Measurements from ENCODE around the gene PGS1.

The PGS1 gene

GRCh38 chr17:78345172-78345571 lies 33.3 kb upstream of the PGS1 start:
- no peak overlapping the region for H3K27ac ChIP-seq

DNA sequence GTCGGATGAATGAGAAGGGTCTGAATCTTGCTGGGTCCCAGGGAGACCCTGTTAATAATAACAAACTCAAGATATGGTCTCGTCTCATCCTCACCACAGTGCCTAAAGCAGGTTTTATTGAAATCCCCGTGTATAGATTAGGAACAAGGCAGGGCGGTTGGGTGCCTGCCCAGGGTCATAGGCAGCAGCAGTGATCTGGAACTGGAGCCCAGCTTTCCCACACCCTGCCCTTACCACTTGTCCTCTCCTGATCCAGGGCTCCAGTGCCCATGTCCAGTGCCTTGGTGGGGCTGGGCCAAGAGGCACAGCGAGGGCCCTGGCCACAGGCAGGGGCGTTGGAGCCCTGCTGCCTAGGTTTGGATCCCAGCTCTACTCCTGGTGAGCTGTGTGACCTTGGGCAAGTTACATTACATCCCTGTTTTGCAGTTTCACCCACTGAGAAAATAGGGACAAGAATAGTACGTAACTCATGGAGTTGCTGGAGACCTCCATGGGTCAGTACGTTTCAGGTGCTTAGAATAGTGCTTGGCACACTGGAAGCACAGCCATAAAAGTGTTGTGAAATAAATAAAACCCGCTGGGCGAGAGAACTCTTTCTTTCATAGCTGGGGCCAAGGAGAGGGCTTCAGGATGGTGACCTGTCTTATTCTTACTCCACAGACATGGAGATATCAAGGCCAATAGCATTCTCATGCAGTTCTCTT lies 32.5 kb upstream of the PGS1 start:
- H3K27me3 ChIP-seq, result peaks cover 92% of the 10 kb centered on the region
- H3K36me3 ChIP-seq, result no peaks in the 10 kb centered on the region
- no peaks in the 10 kb centered on the region for H3K9me3 ChIP-seq
- H3K27ac ChIP-seq, result no peak overlapping the region
- TF ChIP-seq, protein P1, sequence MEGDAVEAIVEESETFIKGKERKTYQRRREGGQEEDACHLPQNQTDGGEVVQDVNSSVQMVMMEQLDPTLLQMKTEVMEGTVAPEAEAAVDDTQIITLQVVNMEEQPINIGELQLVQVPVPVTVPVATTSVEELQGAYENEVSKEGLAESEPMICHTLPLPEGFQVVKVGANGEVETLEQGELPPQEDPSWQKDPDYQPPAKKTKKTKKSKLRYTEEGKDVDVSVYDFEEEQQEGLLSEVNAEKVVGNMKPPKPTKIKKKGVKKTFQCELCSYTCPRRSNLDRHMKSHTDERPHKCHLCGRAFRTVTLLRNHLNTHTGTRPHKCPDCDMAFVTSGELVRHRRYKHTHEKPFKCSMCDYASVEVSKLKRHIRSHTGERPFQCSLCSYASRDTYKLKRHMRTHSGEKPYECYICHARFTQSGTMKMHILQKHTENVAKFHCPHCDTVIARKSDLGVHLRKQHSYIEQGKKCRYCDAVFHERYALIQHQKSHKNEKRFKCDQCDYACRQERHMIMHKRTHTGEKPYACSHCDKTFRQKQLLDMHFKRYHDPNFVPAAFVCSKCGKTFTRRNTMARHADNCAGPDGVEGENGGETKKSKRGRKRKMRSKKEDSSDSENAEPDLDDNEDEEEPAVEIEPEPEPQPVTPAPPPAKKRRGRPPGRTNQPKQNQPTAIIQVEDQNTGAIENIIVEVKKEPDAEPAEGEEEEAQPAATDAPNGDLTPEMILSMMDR (IDR thresholded peaks at IDR 0.05), result no peak
- peaks cover 25 to 49% of the 10 kb centered on the region in 2 experiments for H3K4me1 ChIP-seq (ENCODE audit: control insufficient read depth in 1 of 2, insufficient read depth in 1 of 2, low read depth in 1 of 2, low read length in 1 of 2)
- no peak overlapping the region for H3K4me3 ChIP-seq (ENCODE audit: low read depth in 1 of 2, low read length in 1 of 2)

More at GRCh38 chr17:78345172-78345571, 33.3 kb upstream of the PGS1 start:
- no peaks in the 10 kb centered on the region for H3K36me3 ChIP-seq
- peaks cover 92% of the 10 kb centered on the region for H3K27me3 ChIP-seq
- TF ChIP-seq, protein P1 (IDR thresholded peaks at IDR 0.05), result no peak
- H3K4me1 ChIP-seq (ENCODE audit: control insufficient read depth in 1 of 2, insufficient read depth in 1 of 2, low read depth in 1 of 2, low read length in 1 of 2), result peaks cover 25 to 42% of the 10 kb centered on the region in 2 experiments
- H3K9me3 ChIP-seq, result no peaks in the 10 kb centered on the region
- H3K4me3 ChIP-seq (ENCODE audit: low read depth in 1 of 2, low read length in 1 of 2), result no peak overlapping the region

DNA sequence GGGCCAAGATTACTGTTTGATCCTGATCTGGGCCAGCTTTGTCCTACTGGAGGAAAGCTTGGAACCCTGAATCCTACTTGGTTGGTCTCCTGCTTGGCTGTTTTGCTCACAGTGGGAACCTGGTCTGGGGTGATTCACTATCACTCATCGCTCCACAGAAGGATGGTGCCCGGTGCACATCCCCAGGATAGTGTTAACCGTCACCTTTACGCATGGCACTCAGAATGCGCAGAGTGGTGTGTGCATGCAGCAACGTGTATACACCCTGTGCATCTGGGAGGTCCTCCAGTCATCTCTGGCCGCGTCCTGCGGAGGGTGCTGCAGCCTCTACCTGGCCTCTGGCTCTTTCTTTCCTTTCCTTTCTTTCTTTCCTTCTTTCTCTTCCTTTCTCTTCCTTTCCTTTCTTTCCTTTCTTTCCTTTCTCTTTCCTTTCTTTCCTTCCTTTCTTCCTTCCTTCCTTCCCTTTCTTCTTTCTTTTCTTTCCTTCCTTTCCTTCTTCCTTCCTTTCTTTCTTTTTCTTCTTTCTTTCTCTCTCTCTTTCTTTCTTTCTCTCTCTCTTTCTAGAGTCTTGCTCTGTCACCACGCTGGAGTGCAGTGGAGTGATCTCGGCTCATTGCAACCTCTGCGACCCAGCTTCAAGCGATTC lies 31.7 kb upstream of the PGS1 start:
- H3K27ac ChIP-seq, result no peak overlapping the region
- H3K27me3 ChIP-seq, result peaks cover 92% of the 10 kb centered on the region
- H3K4me1 ChIP-seq (ENCODE audit: control insufficient read depth in 1 of 2, insufficient read depth in 1 of 2, low read depth in 1 of 2, low read length in 1 of 2), result peaks cover 28 to 54% of the 10 kb centered on the region in 2 experiments
- H3K36me3 ChIP-seq, result no peaks in the 10 kb centered on the region
- TF ChIP-seq, protein P1 (IDR thresholded peaks at IDR 0.05), result no peak
- H3K4me3 ChIP-seq (ENCODE audit: low read depth in 1 of 2, low read length in 1 of 2), result no peak overlapping the region
- H3K9me3 ChIP-seq, result no peaks in the 10 kb centered on the region

GRCh38 chr17:78347453-78347852 lies 31.0 kb upstream of the PGS1 start:
- TF ChIP-seq, protein P1 (IDR thresholded peaks at IDR 0.05), result no peak
- H3K4me3 ChIP-seq (ENCODE audit: low read depth in 1 of 2, low read length in 1 of 2), result no peak overlapping the region
- peaks cover 29 to 56% of the 10 kb centered on the region in 2 experiments for H3K4me1 ChIP-seq (ENCODE audit: control insufficient read depth in 1 of 2, insufficient read depth in 1 of 2, low read depth in 1 of 2, low read length in 1 of 2)
- H3K27ac ChIP-seq, result no peak overlapping the region
- H3K27me3 ChIP-seq, result peaks cover 92% of the 10 kb centered on the region
- no peaks in the 10 kb centered on the region for H3K36me3 ChIP-seq
- no peaks in the 10 kb centered on the region for H3K9me3 ChIP-seq

- no peak overlapping the region for H3K4me3 ChIP-seq (ENCODE audit: low read depth in 1 of 2, low read length in 1 of 2)
- H3K36me3 ChIP-seq, result no peaks in the 10 kb centered on the region
- peaks cover 28 to 54% of the 10 kb centered on the region in 2 experiments for H3K4me1 ChIP-seq (ENCODE audit: control insufficient read depth in 1 of 2, insufficient read depth in 1 of 2, low read depth in 1 of 2, low read length in 1 of 2)
- H3K27ac ChIP-seq, result no peak overlapping the region
- peaks cover 92% of the 10 kb centered on the region for H3K27me3 ChIP-seq
- H3K9me3 ChIP-seq, result no peaks in the 10 kb centered on the region
- TF ChIP-seq, protein P1 (IDR thresholded peaks at IDR 0.05), result no peak
Measured at GRCh38 chr17:78348055-78348770, 30.2 kb upstream of the PGS1 start.
